Psoas muscle (tissue), 8 donors: Measurements from ENCODE around the gene MRC2. TPM values are rescaled to one million over a fixed set of nuclear protein-coding genes. Genes with fewer than 3 reads are reported as not detected.

Experiments used
- ATAC-seq, 4 donors: fragments of 200-7000 bp; cut with Tn5 transposase; one replicate each; pipeline ENCODE4 v1.9.1; 2020; ENCODE audit warnings: moderate library complexity in 3 of 4, mild to moderate bottlenecking in 2 of 4
- DNase-seq, 2 donors: peaks; one replicate each; pipeline ENCODE4 v3.0.0-alpha.2; 2020
- H3K27ac ChIP-seq: fragments of 200-600 bp; one replicate; pipeline ENCODE4 v1.8.0; 2022
- H3K27me3 ChIP-seq, 3 donors: fragments of 200-600 bp in 1 of 3; one replicate each; pipeline versions ENCODE4 v1.6.1 to v1.8.0; 2013 to 2022; ENCODE audit warnings: low read length in 2 of 3, mild to moderate bottlenecking in 2 of 3, moderate library complexity in 1 of 3; ENCODE audit not compliant: insufficient read depth in 3 of 3
- H3K36me3 ChIP-seq, 2 donors: fragments of 200-600 bp in 1 of 2; one replicate each; pipeline versions ENCODE4 v1.6.1 to v1.8.0; 2013 to 2022; ENCODE audit warnings: low read depth in 1 of 2, mild to moderate bottlenecking in 1 of 2, moderate library complexity in 1 of 2; ENCODE audit not compliant: insufficient read depth in 1 of 2
- H3K4me1 ChIP-seq: fragments of 200-600 bp; one replicate; pipeline ENCODE4 v1.8.0; 2022
- H3K4me3 ChIP-seq: fragments of 200-600 bp; one replicate; pipeline ENCODE4 v1.8.0; 2022; ENCODE audit warnings: mild to moderate bottlenecking
- H3K9me3 ChIP-seq: fragments of 200-600 bp; one replicate; pipeline ENCODE4 v1.8.0; 2022
- WGBS, 3 donors: extraction: QIAGEN DNeasy Blood & Tissue Kit; methylation state at CpG; one replicate each; pipeline versions ENCODE4 v1.1.6 to v1.1.7; 2013; 5-methylcytosine and 5-hydroxymethylcytosine counted together
- intact Hi-C, 2 donors: fragments of 100-400 bp; cut with DNase I; formaldehyde crosslinking; loops; one replicate each; pipeline versions ENCODE4 v1.11.0 to v1.14.2; 2022
- polyA plus RNA-seq, 3 donors: library from polyadenylated mRNA; stranded (reverse); fragments of 200-250 nt; gene quantifications; one replicate each; pipeline ENCODE4 v1.2.3, GENCODE V29; 2013
- total RNA-seq, 4 donors: library from RNA; stranded (reverse); fragmentation: NEBNext Ultra II Directional in 2 of 4; extraction: Animal tissue kit (Norgen Biotek cat#: 25700) in 2 of 4; gene quantifications; one replicate each; pipeline versions ENCODE4 v1.2.1 to v1.2.4, GENCODE V29; 2021 to 2023
- TF ChIP-seq, protein P1 (sequence below): fragments of 200-600 bp; IDR thresholded peaks from one replicate; pipeline ENCODE4 v1.8.0; 2022; ENCODE audit warnings: antibody characterized with exemption
- donor health status: healthy with polysubstance abuse.
- donor health status: DM: no; HTN: no; CAD: no; lungs with moderate emphysema.
- donor health status: Bipolar disorder and iron deficiency.
- donor health status: healthy.
- donor health status: DM: yes; HTN: yes; CAD: no.
- donor health status: DM: no; HTN: no; CAD: no.
- donor health status: DM: no; HTN: no; CAD: no.
- donor health status: DM: yes; HTN: yes; CAD: no.

MRC2 gene
- total and polyA plus RNA-seq, 7 donors = 3.5 to 17.5 (median 5.9) TPM

GRCh38 chr17:62668091-62668804 lies 40.8 kb downstream of the MRC2 start:
- Histone ChIP-seq H3K27ac (no peak overlapping the region), H3K9me3 (no peaks in the 10 kb centered on the region), H3K4me3 (no peak overlapping the region), H3K27me3 (peaks cover 0 to 4% (median 0%) of the 10 kb centered on the region in 3 donors), H3K36me3 (no peaks in the 10 kb centered on the region), H3K4me1 (no peaks in the 10 kb centered on the region)
- 75 to 89% (median 81%) methylated on average over 10 of the region's 10 CpGs for WGBS, 3 donors
- ATAC-seq = no peak
- TF ChIP-seq, protein P1, sequence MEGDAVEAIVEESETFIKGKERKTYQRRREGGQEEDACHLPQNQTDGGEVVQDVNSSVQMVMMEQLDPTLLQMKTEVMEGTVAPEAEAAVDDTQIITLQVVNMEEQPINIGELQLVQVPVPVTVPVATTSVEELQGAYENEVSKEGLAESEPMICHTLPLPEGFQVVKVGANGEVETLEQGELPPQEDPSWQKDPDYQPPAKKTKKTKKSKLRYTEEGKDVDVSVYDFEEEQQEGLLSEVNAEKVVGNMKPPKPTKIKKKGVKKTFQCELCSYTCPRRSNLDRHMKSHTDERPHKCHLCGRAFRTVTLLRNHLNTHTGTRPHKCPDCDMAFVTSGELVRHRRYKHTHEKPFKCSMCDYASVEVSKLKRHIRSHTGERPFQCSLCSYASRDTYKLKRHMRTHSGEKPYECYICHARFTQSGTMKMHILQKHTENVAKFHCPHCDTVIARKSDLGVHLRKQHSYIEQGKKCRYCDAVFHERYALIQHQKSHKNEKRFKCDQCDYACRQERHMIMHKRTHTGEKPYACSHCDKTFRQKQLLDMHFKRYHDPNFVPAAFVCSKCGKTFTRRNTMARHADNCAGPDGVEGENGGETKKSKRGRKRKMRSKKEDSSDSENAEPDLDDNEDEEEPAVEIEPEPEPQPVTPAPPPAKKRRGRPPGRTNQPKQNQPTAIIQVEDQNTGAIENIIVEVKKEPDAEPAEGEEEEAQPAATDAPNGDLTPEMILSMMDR = no peak
- no peak for DNase-seq
- intact Hi-C loops = no loop called here

DNA sequence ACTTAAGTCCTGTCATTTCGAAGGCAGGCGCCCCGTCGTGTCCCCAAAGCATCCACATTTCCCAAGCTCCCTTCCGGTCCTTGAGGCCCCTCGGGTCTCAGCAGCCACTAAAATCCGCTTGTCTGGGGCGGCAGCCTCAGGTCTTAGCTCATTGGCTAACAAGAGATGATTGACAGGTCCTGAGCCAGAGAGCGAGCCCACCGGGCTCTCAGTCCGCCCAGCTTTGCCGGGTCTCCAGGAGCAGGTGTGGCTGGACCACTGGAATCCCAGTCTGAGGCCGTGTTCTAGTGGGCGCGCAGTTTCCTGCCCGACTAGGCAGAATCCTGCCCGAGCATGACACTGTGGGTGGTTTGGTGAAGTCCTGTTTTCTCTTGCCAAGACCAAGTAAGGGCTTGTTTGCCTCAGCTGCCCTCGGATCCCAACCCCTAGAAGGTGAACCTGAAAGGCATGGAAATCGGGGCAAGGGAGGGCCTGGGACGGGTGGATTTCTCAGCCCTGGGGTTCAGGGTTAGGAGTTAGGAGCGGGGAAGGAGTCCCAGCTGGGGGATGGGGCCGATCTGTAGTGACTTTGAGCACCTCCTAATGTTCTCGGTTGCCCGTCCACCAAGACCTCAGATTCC lies 42.8 kb downstream of the MRC2 start:
- 70 to 79% (median 75%) methylated on average over 24 of the region's 24 CpGs for whole genome bisulfite sequencing, 3 donors
- DNase-seq (peak in 1 of 2 donors; percentile 33), ATAC-seq (no peak)
- peaks cover 0 to 2% (median 0%) of the 10 kb centered on the region in 3 donors for H3K27me3 ChIP-seq
- H3K27ac ChIP-seq = no peak overlapping the region
- no peaks in the 10 kb centered on the region for H3K9me3 ChIP-seq
- no peaks in the 10 kb centered on the region for H3K4me1 ChIP-seq
- TF ChIP-seq, protein P1 = no peak
- H3K4me3 ChIP-seq = no peak overlapping the region
- H3K36me3 ChIP-seq = no peaks in the 10 kb centered on the region
- intact Hi-C loops = no loop called here

- ATAC-seq = no peak
- Histone ChIP-seq H3K36me3 (no peaks in the 10 kb centered on the region), H3K4me1 (no peaks in the 10 kb centered on the region), H3K27ac (no peak overlapping the region), H3K27me3 (no peaks in the 10 kb centered on the region), H3K4me3 (no peak overlapping the region), H3K9me3 (no peaks in the 10 kb centered on the region)
- 67 to 74% (median 68%) methylated on average over 14 of the region's 14 CpGs for whole genome bisulfite sequencing, 3 donors
- TF ChIP-seq, protein P1 = no peak
- intact Hi-C loops = no loop called here
- peak in 1 of 2 donors; percentile 45 for DNase-seq
Observed at GRCh38 chr17:62671553-62671952, 44.1 kb downstream of the MRC2 start.

DNA sequence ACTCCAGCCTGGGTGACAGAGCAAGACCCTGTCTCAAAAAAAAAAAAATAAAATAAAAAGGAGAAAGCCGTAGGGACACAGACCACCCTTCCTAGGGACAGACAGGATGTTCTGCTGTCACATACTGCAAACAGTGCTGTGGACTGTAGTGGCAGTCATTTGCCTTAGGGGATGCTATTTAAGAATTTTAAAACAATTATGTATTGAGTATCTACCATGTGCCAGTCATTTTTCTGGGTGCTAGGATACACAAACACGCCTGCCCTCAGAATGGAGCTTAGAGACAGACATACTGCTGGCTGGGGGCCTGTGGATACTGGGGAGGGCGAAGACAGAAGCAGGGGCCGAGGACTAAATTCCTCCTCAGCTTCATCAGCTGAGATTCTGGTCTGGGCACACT lies 45.5 kb downstream of the MRC2 start:
- no peak overlapping the region for H3K27ac ChIP-seq
- intact Hi-C loops = no loop called here
- no peaks in the 10 kb centered on the region for H3K4me1 ChIP-seq
- no peak overlapping the region for H3K4me3 ChIP-seq
- ATAC-seq (no peak), DNase-seq (peak in 1 of 2 donors; percentile 14)
- H3K27me3 ChIP-seq = no peaks in the 10 kb centered on the region
- TF ChIP-seq, protein P1 = no peak
- H3K36me3 ChIP-seq = no peaks in the 10 kb centered on the region
- 85 to 95% (median 91%) methylated on average over 4 of the region's 4 CpGs for WGBS, 3 donors
- H3K9me3 ChIP-seq = no peaks in the 10 kb centered on the region
